GM23338 (cell line): ENCODE results near the gene OR13C3.

ENCODE experiments used
- CREB1 ChIP-seq: fragments of 250-450 bp; sonication (Bioruptor Pico); IDR thresholded peaks from 2 replicates; pipeline ENCODE4 v1.5.0; 2020; ENCODE audit warnings: low read depth, mild to moderate bottlenecking, moderate library complexity
- CTCF ChIP-seq, 2 experiments: fragments of 200-600 bp in 1 of 2; sonication (generic) in 1 of 2; conservative IDR thresholded peaks; 2 replicates each; pipeline versions ENCODE4 v1.5.1 to v1.6.1; 2016 to 2017; ENCODE audit warnings: antibody characterized with exemption in 2 of 2, low read depth in 2 of 2, mild to moderate bottlenecking in 2 of 2, moderate library complexity in 1 of 2
- EZH2 ChIP-seq: fragments of 200-600 bp; sonication (generic); IDR thresholded peaks from one replicate; pipeline ENCODE4 v1.8.0; 2017; ENCODE audit warnings: antibody characterized with exemption, mild to moderate bottlenecking, low read depth; ENCODE audit not compliant: unreplicated experiment
- EZH2phosphoT487 ChIP-seq: fragments of 200-600 bp; sonication (generic); IDR thresholded peaks from one replicate; pipeline ENCODE4 v1.8.1; 2018; ENCODE audit warnings: antibody characterized with exemption; ENCODE audit not compliant: unreplicated experiment
- JUNB ChIP-seq: IDR thresholded peaks from one replicate; pipeline ENCODE4 v1.6.1; 2016; ENCODE audit warnings: antibody characterized with exemption; ENCODE audit not compliant: unreplicated experiment
- NANOG ChIP-seq: IDR thresholded peaks from 2 replicates; pipeline ENCODE4 v1.6.1; 2016; ENCODE audit warnings: antibody characterized with exemption, borderline replicate concordance
- POLR2AphosphoS5 ChIP-seq: IDR thresholded peaks from 2 replicates; pipeline ENCODE4 v1.6.1; 2016; ENCODE audit warnings: antibody characterized with exemption, low read depth
- REST ChIP-seq: IDR thresholded peaks from one replicate; pipeline ENCODE4 v1.6.1; 2018; ENCODE audit warnings: antibody characterized with exemption; ENCODE audit not compliant: unreplicated experiment
- ZNF462 ChIP-seq: fragments of 250-450 bp; sonication (Bioruptor Pico); IDR thresholded peaks from 2 replicates; pipeline ENCODE4 v1.5.0; 2020; ENCODE audit warnings: mild to moderate bottlenecking, moderate library complexity

GRCh38 chr9:104506565-104506964 lies 30.1 kb downstream of the OR13C3 start:
- no peak for TF ChIP-seq CTCF (conservative IDR thresholded peaks at IDR 0.05; ENCODE audit: low read depth in 2 of 2)
- no peak for TF ChIP-seq CREB1
- TF ChIP-seq POLR2AphosphoS5: no peak
- TF ChIP-seq JUNB: no peak
- TF ChIP-seq REST: no peak
- no peak for TF ChIP-seq EZH2phosphoT487
- TF ChIP-seq EZH2: no peak
- TF ChIP-seq NANOG: no peak
- TF ChIP-seq ZNF462: no peak
